ENCODE data around the gene GNA15.

DNA sequence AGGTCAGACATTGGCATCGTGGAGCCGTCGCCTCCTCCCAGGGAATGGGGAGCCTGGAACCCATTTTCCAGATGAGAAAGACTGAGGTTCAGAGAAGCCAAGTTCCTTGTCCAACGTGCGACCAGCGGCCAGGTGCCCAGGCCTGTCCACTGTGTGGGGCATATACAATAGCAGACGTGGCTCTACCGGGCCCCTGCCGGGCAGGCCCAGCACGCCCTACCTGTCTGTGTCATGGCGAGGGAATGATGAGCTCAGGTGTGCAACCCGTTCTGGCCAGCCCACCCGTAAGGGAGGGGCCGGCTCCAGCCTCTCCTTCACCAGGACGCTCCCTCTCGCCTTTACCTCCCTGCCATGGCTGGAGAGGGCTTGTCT, 837 bp downstream of the GNA15 start:
- TF ChIP-seq, protein P1, sequence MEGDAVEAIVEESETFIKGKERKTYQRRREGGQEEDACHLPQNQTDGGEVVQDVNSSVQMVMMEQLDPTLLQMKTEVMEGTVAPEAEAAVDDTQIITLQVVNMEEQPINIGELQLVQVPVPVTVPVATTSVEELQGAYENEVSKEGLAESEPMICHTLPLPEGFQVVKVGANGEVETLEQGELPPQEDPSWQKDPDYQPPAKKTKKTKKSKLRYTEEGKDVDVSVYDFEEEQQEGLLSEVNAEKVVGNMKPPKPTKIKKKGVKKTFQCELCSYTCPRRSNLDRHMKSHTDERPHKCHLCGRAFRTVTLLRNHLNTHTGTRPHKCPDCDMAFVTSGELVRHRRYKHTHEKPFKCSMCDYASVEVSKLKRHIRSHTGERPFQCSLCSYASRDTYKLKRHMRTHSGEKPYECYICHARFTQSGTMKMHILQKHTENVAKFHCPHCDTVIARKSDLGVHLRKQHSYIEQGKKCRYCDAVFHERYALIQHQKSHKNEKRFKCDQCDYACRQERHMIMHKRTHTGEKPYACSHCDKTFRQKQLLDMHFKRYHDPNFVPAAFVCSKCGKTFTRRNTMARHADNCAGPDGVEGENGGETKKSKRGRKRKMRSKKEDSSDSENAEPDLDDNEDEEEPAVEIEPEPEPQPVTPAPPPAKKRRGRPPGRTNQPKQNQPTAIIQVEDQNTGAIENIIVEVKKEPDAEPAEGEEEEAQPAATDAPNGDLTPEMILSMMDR (IDR thresholded peaks at IDR 0.05; ENCODE audit: poor library complexity), result no peak
- no peak for TF ChIP-seq EZH2phosphoT487 (IDR thresholded peaks at IDR 0.05; ENCODE audit: low read depth, severe bottlenecking, unreplicated experiment)
- no peak for TF ChIP-seq EZH2 (IDR thresholded peaks at IDR 0.05; ENCODE audit: borderline replicate concordance)
